ENCODE data around the gene MAN2A2. TPM values are rescaled to one million over a fixed set of nuclear protein-coding genes. Genes with fewer than 3 reads are reported as not detected.

The MAN2A2 gene
- total RNA-seq, 2 experiments from 2014 or later, result 11.6 to 12.2 TPM

DNA sequence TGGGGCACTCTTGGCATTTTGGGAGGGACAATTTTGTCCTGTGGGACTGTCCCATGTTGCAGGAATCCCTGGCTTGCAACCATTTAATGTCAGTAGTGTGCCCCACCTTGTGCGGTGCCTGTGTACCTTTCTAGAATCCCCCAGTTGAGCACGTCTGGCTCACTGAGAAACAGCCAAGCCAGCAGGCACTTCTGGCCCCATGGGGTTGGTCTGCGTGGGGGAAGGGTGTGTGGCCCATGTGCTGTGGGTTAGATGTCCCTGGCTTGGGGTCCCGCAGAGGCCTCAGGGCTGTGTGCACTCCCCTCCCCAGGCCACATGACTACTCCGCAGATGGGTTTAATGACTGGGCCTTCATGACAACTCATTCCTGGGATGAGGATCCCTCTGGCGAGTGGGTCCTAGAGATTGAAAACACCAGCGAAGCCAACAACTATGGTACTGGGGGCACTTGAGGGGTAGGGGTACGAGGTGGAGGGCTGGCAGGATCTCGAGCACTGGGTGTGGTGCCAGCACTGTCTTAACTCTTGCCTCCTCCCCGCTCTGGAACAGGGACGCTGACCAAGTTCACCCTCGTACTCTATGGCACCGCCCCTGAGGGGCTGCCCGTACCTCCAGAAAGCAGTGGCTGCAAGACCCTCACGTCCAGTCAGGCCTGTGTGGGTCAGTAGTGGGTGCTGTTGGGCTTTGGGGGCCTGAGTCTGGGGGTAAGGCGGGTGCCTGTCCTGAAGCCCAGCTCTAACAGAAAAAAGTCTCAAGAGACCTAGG, 22.5 kb upstream of the MAN2A2 start:
- H2AFZ ChIP-seq (ENCODE audit: low read length), result no peak overlapping the region
- H3K4me2 ChIP-seq (ENCODE audit: low read length), result no peak overlapping the region
- no peaks in the 10 kb centered on the region for H3K9me2 ChIP-seq (ENCODE audit: insufficient read depth, low read length)
- no peak for DNase-seq (ENCODE audit: low spot score)
- ChIA-PET POLR2A (no interaction called here), CTCF (ENCODE audit: unreplicated experiment) (no interaction called here)
- H4K20me1 ChIP-seq (ENCODE audit: insufficient read depth, low read length), result no peaks in the 10 kb centered on the region
- H3K9me3 ChIP-seq (ENCODE audit: low read length), result no peaks in the 10 kb centered on the region
- intact Hi-C loops (cut with micrococcal nuclease; ENCODE audit: unreplicated experiment), result no loop called here
- H3K4me1 ChIP-seq (ENCODE audit: insufficient read depth, low read length, poor library complexity, severe bottlenecking), result peaks cover 3% of the 10 kb centered on the region
- no peaks in the 10 kb centered on the region for H3K36me3 ChIP-seq (ENCODE audit: insufficient read depth, low read length)
- no TSS peak for BruUV-seq (replicated peaks)
- TF ChIP-seq EZH2phosphoT487 (IDR thresholded peaks at IDR 0.05; ENCODE audit: borderline replicate concordance, low read depth, low read length), result no peak
- TF ChIP-seq, protein P1, sequence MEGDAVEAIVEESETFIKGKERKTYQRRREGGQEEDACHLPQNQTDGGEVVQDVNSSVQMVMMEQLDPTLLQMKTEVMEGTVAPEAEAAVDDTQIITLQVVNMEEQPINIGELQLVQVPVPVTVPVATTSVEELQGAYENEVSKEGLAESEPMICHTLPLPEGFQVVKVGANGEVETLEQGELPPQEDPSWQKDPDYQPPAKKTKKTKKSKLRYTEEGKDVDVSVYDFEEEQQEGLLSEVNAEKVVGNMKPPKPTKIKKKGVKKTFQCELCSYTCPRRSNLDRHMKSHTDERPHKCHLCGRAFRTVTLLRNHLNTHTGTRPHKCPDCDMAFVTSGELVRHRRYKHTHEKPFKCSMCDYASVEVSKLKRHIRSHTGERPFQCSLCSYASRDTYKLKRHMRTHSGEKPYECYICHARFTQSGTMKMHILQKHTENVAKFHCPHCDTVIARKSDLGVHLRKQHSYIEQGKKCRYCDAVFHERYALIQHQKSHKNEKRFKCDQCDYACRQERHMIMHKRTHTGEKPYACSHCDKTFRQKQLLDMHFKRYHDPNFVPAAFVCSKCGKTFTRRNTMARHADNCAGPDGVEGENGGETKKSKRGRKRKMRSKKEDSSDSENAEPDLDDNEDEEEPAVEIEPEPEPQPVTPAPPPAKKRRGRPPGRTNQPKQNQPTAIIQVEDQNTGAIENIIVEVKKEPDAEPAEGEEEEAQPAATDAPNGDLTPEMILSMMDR (conservative IDR thresholded peaks at IDR 0.05; ENCODE audit: low read length), result no peak
- H3K79me2 ChIP-seq (ENCODE audit: insufficient read depth, low read depth, low read length), result no peaks in the 10 kb centered on the region
- H3K27ac ChIP-seq (ENCODE audit: low read depth, low read length, poor library complexity, severe bottlenecking), result no peak overlapping the region
- H3K4me3 ChIP-seq (ENCODE audit: low read depth, low read length, poor library complexity, severe bottlenecking), result no peak overlapping the region

DNA sequence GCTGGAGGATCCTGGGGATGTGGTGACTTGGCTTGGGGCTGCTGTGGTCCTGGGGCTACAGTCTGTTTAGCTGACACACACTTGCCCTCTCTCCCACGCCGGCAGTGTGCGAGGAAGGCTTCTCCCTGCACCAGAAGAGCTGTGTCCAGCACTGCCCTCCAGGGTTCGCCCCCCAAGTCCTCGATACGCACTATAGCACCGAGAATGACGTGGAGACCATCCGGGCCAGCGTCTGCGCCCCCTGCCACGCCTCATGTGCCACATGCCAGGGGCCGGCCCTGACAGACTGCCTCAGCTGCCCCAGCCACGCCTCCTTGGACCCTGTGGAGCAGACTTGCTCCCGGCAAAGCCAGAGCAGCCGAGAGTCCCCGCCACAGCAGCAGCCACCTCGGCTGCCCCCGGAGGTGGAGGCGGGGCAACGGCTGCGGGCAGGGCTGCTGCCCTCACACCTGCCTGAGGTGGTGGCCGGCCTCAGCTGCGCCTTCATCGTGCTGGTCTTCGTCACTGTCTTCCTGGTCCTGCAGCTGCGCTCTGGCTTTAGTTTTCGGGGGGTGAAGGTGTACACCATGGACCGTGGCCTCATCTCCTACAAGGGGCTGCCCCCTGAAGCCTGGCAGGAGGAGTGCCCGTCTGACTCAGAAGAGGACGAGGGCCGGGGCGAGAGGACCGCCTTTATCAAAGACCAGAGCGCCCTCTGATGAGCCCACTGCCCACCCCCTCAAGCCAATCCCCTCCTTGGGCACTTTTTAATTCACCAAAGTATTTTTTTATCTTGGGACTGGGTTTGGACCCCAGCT, 21.7 kb upstream of the MAN2A2 start:
- H3K4me1 ChIP-seq (ENCODE audit: insufficient read depth, low read length, poor library complexity, severe bottlenecking), result peaks cover 11% of the 10 kb centered on the region
- H4K20me1 ChIP-seq (ENCODE audit: insufficient read depth, low read length), result no peaks in the 10 kb centered on the region
- H3K36me3 ChIP-seq (ENCODE audit: insufficient read depth, low read length), result no peaks in the 10 kb centered on the region
- intact Hi-C loops (cut with micrococcal nuclease; ENCODE audit: unreplicated experiment), result no loop called here
- no TSS peak for BruUV-seq (replicated peaks)
- H3K79me2 ChIP-seq (ENCODE audit: insufficient read depth, low read depth, low read length), result no peaks in the 10 kb centered on the region
- H2AFZ ChIP-seq (ENCODE audit: low read length), result no peak overlapping the region
- H3K4me2 ChIP-seq (ENCODE audit: low read length), result no peak overlapping the region
- H3K4me3 ChIP-seq (ENCODE audit: low read depth, low read length, poor library complexity, severe bottlenecking), result no peak overlapping the region
- H3K27ac ChIP-seq (ENCODE audit: low read depth, low read length, poor library complexity, severe bottlenecking), result no peak overlapping the region
- CTCF ChIA-PET (ENCODE audit: unreplicated experiment), result interaction anchor here (0.6 kb wide), 1 partner anchor 164 kb away, joined by 3 read pairs; the partner anchor contains the start of gene BLM
- DNase-seq (ENCODE audit: low spot score), result no peak
- POLR2A ChIA-PET, result no interaction called here
- TF ChIP-seq, protein P1 (conservative IDR thresholded peaks at IDR 0.05; ENCODE audit: low read length), result no peak
- TF ChIP-seq EZH2phosphoT487 (IDR thresholded peaks at IDR 0.05; ENCODE audit: borderline replicate concordance, low read depth, low read length), result no peak
- H3K9me3 ChIP-seq (ENCODE audit: low read length), result no peaks in the 10 kb centered on the region
- no peaks in the 10 kb centered on the region for H3K9me2 ChIP-seq (ENCODE audit: insufficient read depth, low read length)

Measured in OCI-LY7 (cell line).